OCI-LY3 (cell line): ENCODE measurements around the gene SRP68.

Experiments
- H2AFZ ChIP-seq: fragments of 200-600, 300-600 bp; shearing (Covaris generic); 2 replicates; pipeline ENCODE4 v1.6.0; 2014; ENCODE audit warnings: antibody characterized with exemption, low read depth, low read length
- H3K27ac ChIP-seq: fragments of 200-600, 300-600 bp; sonication (generic); 2 replicates; pipeline ENCODE4 v1.5.1; 2014; ENCODE audit warnings: mild to moderate bottlenecking, low read length, moderate library complexity, mixed read lengths
- H3K27me3 ChIP-seq: fragments of 200-600, 300-600 bp; sonication (generic); 2 replicates; pipeline ENCODE4 v1.6.1; 2014; ENCODE audit warnings: low read depth, low read length, mixed read lengths
- H3K36me3 ChIP-seq: fragments of 200-600, 300-600 bp; sonication (generic); replicated peaks from 2 replicates; pipeline ENCODE3; 2014; ENCODE audit warnings: low read depth, low read length, mixed read lengths
- H3K4me1 ChIP-seq: fragments of 300-600, 200-600 bp; sonication (generic); 2 replicates; pipeline ENCODE4 v1.6.1; 2014; ENCODE audit warnings: low read length, mixed read lengths
- H3K4me2 ChIP-seq: fragments of 200-600, 300-600 bp; sonication (generic); 2 replicates; pipeline ENCODE4 v1.6.1; 2014; ENCODE audit warnings: low read length, mixed read lengths
- H3K4me3 ChIP-seq: fragments of 300-600, 200-600 bp; sonication (generic); 2 replicates; pipeline ENCODE4 v1.5.1; 2014; ENCODE audit warnings: antibody characterized with exemption, mild to moderate bottlenecking, low read length, moderate library complexity
- H3K79me2 ChIP-seq: fragments of 300-600, 200-600 bp; shearing (Covaris generic); 2 replicates; pipeline ENCODE4 v1.6.1; 2014; ENCODE audit warnings: mild to moderate bottlenecking, low read length, mixed read lengths
- H3K9ac ChIP-seq: fragments of 300-600, 200-600 bp; shearing (Covaris generic); 2 replicates; pipeline ENCODE4 v1.6.0; 2014; ENCODE audit warnings: mild to moderate bottlenecking, low read length, moderate library complexity
- H3K9me3 ChIP-seq: fragments of 200-600, 300-600 bp; shearing (Covaris generic); 2 replicates; pipeline ENCODE4 v1.6.1; 2014; ENCODE audit warnings: low read length, mixed read lengths; ENCODE audit not compliant: insufficient read depth
- H4K20me1 ChIP-seq: fragments of 200-600, 300-600 bp; sonication (generic); 2 replicates; pipeline ENCODE4 v1.6.1; 2016; ENCODE audit warnings: low read length, mixed read lengths; ENCODE audit not compliant: insufficient read depth
- CTCF ChIP-seq: fragments of 200-600, 300-600 bp; sonication (generic); IDR thresholded peaks from 2 replicates; pipeline ENCODE4 v1.5.1; 2014; ENCODE audit warnings: antibody characterized with exemption, low read length, low read depth
- EZH2phosphoT487 ChIP-seq: fragments of 200-600 bp; shearing (Covaris generic); IDR thresholded peaks from 2 replicates; pipeline ENCODE4 v1.6.1; 2018; ENCODE audit warnings: antibody characterized with exemption, mixed run types, low read depth

SRP68 gene

GRCh38 chr17:76088868-76089576, 16.7 kb upstream of the SRP68 start:
- Histone ChIP-seq H2AFZ (no peak overlapping the region), H3K27ac (no peak overlapping the region), H3K27me3 (no peaks in the 10 kb centered on the region), H3K4me2 (no peak overlapping the region), H3K79me2 (no peaks in the 10 kb centered on the region), H3K36me3 (peaks cover 20% of the 10 kb centered on the region), H4K20me1 (no peaks in the 10 kb centered on the region), H3K4me3 (no peak overlapping the region), H3K9me3 (no peaks in the 10 kb centered on the region), H3K9ac (no peak overlapping the region), H3K4me1 (no peaks in the 10 kb centered on the region)
- TF ChIP-seq EZH2phosphoT487 (no peak), CTCF (no peak)

GRCh38 chr17:76088041-76088867, 15.9 kb upstream of the SRP68 start:
- Histone ChIP-seq H4K20me1 (no peaks in the 10 kb centered on the region), H3K27ac (no peak overlapping the region), H3K9me3 (no peaks in the 10 kb centered on the region), H3K27me3 (no peaks in the 10 kb centered on the region), H3K9ac (no peak overlapping the region), H3K36me3 (peaks cover 17% of the 10 kb centered on the region), H3K4me1 (no peaks in the 10 kb centered on the region), H2AFZ (no peak overlapping the region), H3K4me2 (no peak overlapping the region), H3K4me3 (no peak overlapping the region), H3K79me2 (no peaks in the 10 kb centered on the region)
- no peak for TF ChIP-seq CTCF
- no peak for TF ChIP-seq EZH2phosphoT487

GRCh38 chr17:76087531-76087930, 15.2 kb upstream of the SRP68 start:
- Histone ChIP-seq H3K27ac (no peak overlapping the region), H3K9me3 (no peaks in the 10 kb centered on the region), H3K79me2 (no peaks in the 10 kb centered on the region), H3K9ac (no peak overlapping the region), H3K27me3 (no peaks in the 10 kb centered on the region), H3K4me2 (no peak overlapping the region), H3K4me1 (no peaks in the 10 kb centered on the region), H4K20me1 (no peaks in the 10 kb centered on the region), H2AFZ (no peak overlapping the region), H3K4me3 (no peak overlapping the region), H3K36me3 (peaks cover 18% of the 10 kb centered on the region)
- TF ChIP-seq CTCF (no peak), EZH2phosphoT487 (no peak)

DNA sequence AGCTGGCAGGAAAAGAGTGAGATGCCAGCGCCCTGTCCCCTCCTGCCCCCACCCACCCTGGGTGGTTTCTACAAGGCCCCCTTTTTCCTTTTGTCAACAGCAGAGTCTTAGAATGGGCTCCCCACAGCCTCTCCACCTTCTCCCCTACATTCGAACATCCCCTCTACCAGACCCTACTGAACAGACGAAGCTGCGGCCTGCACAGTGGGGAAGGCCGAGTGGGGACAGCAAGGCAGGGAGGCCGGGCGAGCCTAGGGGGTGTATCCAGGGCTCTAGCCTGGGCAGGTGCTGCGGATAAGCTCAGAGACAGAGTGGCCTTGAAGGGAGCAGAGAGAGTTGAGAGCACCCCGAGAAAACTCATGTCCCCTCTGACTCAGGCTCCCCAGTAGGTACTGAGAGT, 14.1 kb upstream of the SRP68 start:
- Histone ChIP-seq H4K20me1 (no peaks in the 10 kb centered on the region), H3K27ac (no peak overlapping the region), H3K4me2 (no peak overlapping the region), H2AFZ (no peak overlapping the region), H3K9me3 (no peaks in the 10 kb centered on the region), H3K4me3 (no peak overlapping the region), H3K36me3 (peaks cover 17% of the 10 kb centered on the region), H3K79me2 (no peaks in the 10 kb centered on the region), H3K4me1 (no peaks in the 10 kb centered on the region), H3K27me3 (no peaks in the 10 kb centered on the region), H3K9ac (no peak overlapping the region)
- no peak for TF ChIP-seq CTCF
- no peak for TF ChIP-seq EZH2phosphoT487
